Fibroblast of lung (primary cell): ENCODE data around the gene GPR68.

ENCODE experiments used
- EZH2 ChIP-seq: IDR thresholded peaks from 2 replicates; pipeline ENCODE4 v1.5.1; 2012; ENCODE audit warnings: low read length, control low read depth, mild to moderate bottlenecking; ENCODE audit errors: missing control alignments
- TF ChIP-seq, protein P1 (sequence below), 2 donors: IDR thresholded peaks in 1 of 2; conservative IDR thresholded peaks in 1 of 2; 1 replicate in 1 of 2; 2 replicates in 1 of 2; pipeline ENCODE4 v1.5.1; 2011 to 2012; ENCODE audit warnings: low read length in 2 of 2, control low read depth in 1 of 2, inconsistent platforms in 1 of 2, low read depth in 1 of 2, mild to moderate bottlenecking in 1 of 2

DNA sequence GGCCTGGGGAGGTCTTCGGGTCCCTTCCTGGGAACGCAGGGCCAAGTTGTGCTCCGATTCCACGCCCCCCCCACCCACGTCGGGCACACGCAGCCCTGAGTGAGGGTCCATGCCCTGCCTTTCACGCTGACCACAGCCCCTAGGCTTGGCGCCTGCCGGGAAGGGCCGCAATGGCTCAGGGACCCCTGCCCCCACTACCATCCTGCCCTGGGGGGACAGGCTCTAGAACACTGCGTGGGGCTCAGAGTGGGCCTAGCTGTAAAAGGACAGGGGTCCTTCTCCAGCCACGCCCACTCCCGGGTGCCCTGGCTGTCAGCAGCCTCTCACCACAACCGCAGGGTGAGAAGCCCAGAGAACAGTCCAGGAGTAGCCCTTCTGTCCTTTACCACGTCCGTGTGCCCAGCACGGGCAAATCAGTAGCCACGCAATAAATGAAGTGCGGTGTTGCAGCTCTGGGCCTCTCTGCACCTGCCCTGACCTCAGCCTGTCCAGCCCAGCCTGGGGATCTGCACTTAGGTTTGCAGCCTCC is 9.4 kb upstream of the GPR68 start:
- TF ChIP-seq EZH2: no peak
- TF ChIP-seq, protein P1, sequence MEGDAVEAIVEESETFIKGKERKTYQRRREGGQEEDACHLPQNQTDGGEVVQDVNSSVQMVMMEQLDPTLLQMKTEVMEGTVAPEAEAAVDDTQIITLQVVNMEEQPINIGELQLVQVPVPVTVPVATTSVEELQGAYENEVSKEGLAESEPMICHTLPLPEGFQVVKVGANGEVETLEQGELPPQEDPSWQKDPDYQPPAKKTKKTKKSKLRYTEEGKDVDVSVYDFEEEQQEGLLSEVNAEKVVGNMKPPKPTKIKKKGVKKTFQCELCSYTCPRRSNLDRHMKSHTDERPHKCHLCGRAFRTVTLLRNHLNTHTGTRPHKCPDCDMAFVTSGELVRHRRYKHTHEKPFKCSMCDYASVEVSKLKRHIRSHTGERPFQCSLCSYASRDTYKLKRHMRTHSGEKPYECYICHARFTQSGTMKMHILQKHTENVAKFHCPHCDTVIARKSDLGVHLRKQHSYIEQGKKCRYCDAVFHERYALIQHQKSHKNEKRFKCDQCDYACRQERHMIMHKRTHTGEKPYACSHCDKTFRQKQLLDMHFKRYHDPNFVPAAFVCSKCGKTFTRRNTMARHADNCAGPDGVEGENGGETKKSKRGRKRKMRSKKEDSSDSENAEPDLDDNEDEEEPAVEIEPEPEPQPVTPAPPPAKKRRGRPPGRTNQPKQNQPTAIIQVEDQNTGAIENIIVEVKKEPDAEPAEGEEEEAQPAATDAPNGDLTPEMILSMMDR (conservative IDR thresholded peaks at IDR 0.05 in 1 of 2, IDR thresholded peaks at IDR 0.05 in 1 of 2; ENCODE audit: low read depth in 1 of 2, low read length in 2 of 2): no peak
